ENCODE data around the gene ERC1. TPM values are rescaled to one million over a fixed set of nuclear protein-coding genes. Genes with fewer than 3 reads are reported as not detected.
"Not testable (repeated sequence)": the region's sequence is repeated elsewhere in the genome, so short reads cannot be mapped to it uniquely, and the experiment has no call there.

ERC1 gene
- total RNA-seq, 2 donors from 2014 or later = 26.9 to 41.9 TPM

DNA sequence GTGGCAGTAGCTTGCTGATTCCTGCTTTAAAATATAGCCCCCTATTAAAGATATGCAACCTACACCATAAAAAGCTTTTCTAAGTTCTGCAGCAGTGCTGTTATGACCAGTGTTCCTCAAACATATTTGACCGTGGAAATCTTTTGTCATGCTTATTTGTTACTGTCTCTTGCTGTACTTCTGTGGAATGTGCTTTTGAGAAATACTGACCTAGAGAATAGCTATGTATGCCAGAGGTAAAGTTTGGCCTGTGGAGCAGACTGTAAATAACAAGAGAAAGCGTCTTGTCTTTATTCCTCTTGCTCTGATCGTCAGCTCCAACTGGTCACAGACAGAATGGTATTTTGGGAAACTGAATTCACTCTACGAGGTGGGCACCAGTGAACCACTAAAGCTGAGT lies 364.4 kb downstream of the ERC1 start:
- Histone ChIP-seq H3K9me3 (no peaks in the 10 kb centered on the region), H3K9ac (ENCODE audit: low read depth in 2 of 2, low read length in 2 of 2) (no peak overlapping the region), H3K4me1 (no peaks in the 10 kb centered on the region), H3K27ac (no peak overlapping the region), H3K36me3 (no peaks in the 10 kb centered on the region), H3K27me3 (no peaks in the 10 kb centered on the region), H3K4me3 (no peak overlapping the region)
- no peak for DNase-seq
- intact Hi-C loops (cut with DNase I) = no loop called here
- TF ChIP-seq, protein P1, sequence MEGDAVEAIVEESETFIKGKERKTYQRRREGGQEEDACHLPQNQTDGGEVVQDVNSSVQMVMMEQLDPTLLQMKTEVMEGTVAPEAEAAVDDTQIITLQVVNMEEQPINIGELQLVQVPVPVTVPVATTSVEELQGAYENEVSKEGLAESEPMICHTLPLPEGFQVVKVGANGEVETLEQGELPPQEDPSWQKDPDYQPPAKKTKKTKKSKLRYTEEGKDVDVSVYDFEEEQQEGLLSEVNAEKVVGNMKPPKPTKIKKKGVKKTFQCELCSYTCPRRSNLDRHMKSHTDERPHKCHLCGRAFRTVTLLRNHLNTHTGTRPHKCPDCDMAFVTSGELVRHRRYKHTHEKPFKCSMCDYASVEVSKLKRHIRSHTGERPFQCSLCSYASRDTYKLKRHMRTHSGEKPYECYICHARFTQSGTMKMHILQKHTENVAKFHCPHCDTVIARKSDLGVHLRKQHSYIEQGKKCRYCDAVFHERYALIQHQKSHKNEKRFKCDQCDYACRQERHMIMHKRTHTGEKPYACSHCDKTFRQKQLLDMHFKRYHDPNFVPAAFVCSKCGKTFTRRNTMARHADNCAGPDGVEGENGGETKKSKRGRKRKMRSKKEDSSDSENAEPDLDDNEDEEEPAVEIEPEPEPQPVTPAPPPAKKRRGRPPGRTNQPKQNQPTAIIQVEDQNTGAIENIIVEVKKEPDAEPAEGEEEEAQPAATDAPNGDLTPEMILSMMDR (IDR thresholded peaks at IDR 0.05) = no peak

DNA sequence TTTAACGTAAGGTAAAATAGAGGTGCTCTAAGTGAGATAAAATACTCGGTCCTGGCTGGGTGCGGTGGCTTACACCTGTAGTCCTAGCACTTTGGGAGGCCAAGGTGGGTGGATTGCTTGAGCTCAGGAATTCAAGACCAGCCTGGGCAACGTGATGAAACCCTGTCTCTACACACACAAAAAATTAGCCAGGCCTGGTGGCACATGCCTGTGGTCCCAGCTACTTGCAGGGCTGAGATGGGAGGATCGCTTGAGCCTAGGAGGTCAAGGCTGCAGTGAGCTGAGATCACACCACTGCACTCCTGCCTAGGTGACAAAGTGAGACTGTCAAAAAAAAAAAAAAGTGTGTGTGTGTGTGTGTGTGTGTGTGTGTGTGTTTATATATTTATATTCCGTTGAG lies 364.8 kb downstream of the ERC1 start:
- DNase-seq; H3K9me3 ChIP-seq; intact Hi-C loops (cut with DNase I); H3K4me3 ChIP-seq; H3K9ac ChIP-seq (ENCODE audit: low read depth in 2 of 2, low read length in 2 of 2); H3K36me3 ChIP-seq; H3K4me1 ChIP-seq; H3K27ac ChIP-seq; H3K27me3 ChIP-seq: not testable (repeated sequence)

DNA sequence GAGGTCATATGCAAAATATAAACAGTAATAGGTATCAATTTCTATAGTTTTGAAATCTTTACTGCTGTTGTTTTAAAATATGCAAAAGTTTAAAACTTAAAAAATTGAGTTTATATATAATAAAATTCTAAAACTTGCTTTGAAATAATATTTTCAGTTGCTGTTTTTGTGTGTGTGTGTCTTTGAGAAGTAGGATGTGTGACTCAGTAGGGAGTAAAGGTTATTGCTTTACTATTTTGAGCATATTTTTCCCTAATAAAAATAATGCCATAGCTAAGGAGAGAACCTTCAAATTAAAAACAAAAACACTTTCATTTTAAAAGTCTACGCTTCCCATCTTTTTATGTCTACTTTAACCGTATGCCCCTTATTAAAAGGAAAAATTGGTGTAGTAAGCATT lies 365.3 kb downstream of the ERC1 start:
- no peak overlapping the region for H3K27ac ChIP-seq
- DNase-seq = no peak
- no peaks in the 10 kb centered on the region for H3K4me1 ChIP-seq
- no peaks in the 10 kb centered on the region for H3K36me3 ChIP-seq
- H3K9ac ChIP-seq (ENCODE audit: low read depth in 2 of 2, low read length in 2 of 2) = no peak overlapping the region
- H3K27me3 ChIP-seq = no peaks in the 10 kb centered on the region
- TF ChIP-seq, protein P1 (IDR thresholded peaks at IDR 0.05) = no peak
- no peaks in the 10 kb centered on the region for H3K9me3 ChIP-seq
- H3K4me3 ChIP-seq = no peak overlapping the region
- intact Hi-C loops (cut with DNase I) = no loop called here

DNA sequence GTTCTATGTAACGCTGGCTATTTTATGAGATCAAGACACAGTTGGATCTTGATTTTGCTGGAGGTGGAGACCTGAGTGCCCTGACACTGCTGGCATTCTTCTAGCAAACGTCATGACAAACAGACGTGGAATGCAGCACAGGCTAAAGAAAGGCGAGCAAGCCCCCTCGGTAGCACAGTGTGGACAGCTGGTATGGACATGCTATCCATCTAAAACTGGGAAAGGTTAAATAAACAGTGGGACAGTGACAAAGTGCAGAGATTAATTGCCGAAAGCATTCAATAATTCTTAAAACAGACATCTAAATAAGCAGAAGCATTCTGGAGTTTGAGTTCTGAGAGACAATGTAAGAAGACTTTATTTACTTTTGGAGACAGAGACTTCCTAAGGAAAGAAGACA lies 366.1 kb downstream of the ERC1 start:
- DNase-seq = no peak
- intact Hi-C loops (cut with DNase I) = no loop called here
- no peak overlapping the region for H3K9ac ChIP-seq (ENCODE audit: low read depth in 2 of 2, low read length in 2 of 2)
- no peaks in the 10 kb centered on the region for H3K9me3 ChIP-seq
- H3K4me3 ChIP-seq = no peak overlapping the region
- no peaks in the 10 kb centered on the region for H3K4me1 ChIP-seq
- no peaks in the 10 kb centered on the region for H3K36me3 ChIP-seq
- no peaks in the 10 kb centered on the region for H3K27me3 ChIP-seq
- TF ChIP-seq, protein P1 (IDR thresholded peaks at IDR 0.05) = no peak
- H3K27ac ChIP-seq = no peak overlapping the region

DNA sequence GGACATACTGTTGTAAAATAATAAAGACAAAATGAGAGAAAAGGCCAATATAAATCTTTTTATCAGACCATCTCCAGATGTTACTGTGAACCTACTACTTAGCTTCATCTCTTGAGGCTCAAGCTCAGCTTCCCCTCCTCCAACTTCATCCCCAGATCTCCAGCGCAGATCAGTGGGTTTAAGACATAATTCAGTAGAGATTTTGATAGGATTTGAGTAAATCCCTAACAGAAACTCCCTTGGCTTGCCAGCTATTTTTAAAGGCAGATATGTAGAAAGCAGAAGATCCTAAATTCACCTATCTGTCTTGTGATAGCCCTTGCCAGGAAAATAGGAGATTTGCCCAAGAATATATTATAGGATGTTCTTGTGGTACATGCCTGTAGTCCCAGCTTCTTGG lies 366.7 kb downstream of the ERC1 start:
- H3K36me3 ChIP-seq = no peaks in the 10 kb centered on the region
- no peak overlapping the region for H3K27ac ChIP-seq
- TF ChIP-seq, protein P1 (IDR thresholded peaks at IDR 0.05) = no peak
- H3K4me1 ChIP-seq = no peaks in the 10 kb centered on the region
- DNase-seq = no peak
- no peak overlapping the region for H3K9ac ChIP-seq (ENCODE audit: low read depth in 2 of 2, low read length in 2 of 2)
- intact Hi-C loops (cut with DNase I) = no loop called here
- no peaks in the 10 kb centered on the region for H3K9me3 ChIP-seq
- H3K27me3 ChIP-seq = no peaks in the 10 kb centered on the region
- H3K4me3 ChIP-seq = no peak overlapping the region

DNA sequence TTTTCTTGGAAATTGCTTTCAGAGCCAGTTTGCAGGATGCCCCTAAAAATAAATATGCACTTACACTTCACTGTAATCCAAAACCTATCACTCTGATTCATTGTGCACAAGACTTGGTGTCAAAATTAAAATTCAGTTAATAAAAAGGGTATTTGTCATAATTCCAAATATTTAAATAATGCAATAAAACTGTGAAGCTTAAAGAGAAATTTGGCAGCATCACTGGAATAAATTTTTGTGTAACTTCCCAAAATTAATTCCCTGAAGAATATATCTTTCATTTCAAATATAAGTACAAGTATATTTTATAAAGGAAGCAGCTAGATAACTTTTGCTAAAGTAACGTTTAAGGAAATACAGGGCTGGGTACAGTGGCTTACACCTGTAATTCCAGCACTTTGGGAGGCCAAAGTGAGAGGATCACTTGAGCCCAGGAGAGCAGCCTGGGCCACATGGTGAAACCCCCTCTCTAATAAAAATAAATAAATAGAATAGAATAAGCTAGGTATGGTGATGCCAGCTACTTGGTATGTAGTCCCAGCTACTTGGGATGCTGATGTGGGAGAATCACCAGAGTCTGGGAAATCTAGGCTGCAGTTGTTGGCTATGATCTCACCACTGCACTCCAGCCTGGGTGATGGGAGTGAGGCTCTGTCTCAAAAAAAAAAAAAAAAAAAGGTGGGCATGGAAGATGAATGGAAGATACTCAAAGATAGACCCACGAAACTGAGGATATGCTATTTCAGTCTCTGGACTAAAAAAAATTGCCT lies 369.6 kb downstream of the ERC1 start:
- Histone ChIP-seq H3K4me3 (no peak overlapping the region), H3K9me3 (no peaks in the 10 kb centered on the region), H3K27ac (no peak overlapping the region), H3K4me1 (no peaks in the 10 kb centered on the region), H3K27me3 (no peaks in the 10 kb centered on the region), H3K36me3 (no peaks in the 10 kb centered on the region), H3K9ac (ENCODE audit: low read depth in 2 of 2, low read length in 2 of 2) (no peak overlapping the region)
- no peak for DNase-seq
- TF ChIP-seq, protein P1 (IDR thresholded peaks at IDR 0.05) = no peak
- intact Hi-C loops (cut with DNase I) = no loop called here

Measured in colonic mucosa (tissue), 4 donors.